ENCODE measurements around the gene GLS. TPM values are rescaled to one million over a fixed set of nuclear protein-coding genes. Genes with fewer than 3 reads are reported as not detected.

GLS gene
- total and polyA plus RNA-seq, 2 donors (not counting 3 experiments of a cell fraction or from before 2014, with no cell fraction given), result 49.0 to 183 TPM

GRCh38 chr2:191012845-191013681 lies 132.4 kb downstream of the GLS start:
- dilution Hi-C loops (cut with MboI; ENCODE audit: extremely low pct_ligation_motif_present, low sequenced_read_pairs), result no loop called here
- intact Hi-C loops (cut with micrococcal nuclease), result loop anchor here (1.0 to 5.0 kb wide), 3 partner anchors 8 to 66 kb away; no protein-coding TSS in a partner anchor
- H3K4me3 ChIP-seq (replicated peaks in 1 of 3; ENCODE audit: insufficient read depth in 1 of 3, low read depth in 1 of 3, low read length in 3 of 3), result peak overlapping the region; percentile 50 to 94 (median 78)
- peak overlapping the region; percentile 74 for H3K9ac ChIP-seq (replicated peaks; ENCODE audit: extremely low read depth, insufficient read depth, low read length)
- H3K27ac ChIP-seq (ENCODE audit: insufficient read depth, low read depth, low read length), result peak overlapping the region; percentile 36
- no TSS peak for BruUV-seq (replicated peaks)
- peaks cover 2 to 3% of the 10 kb centered on the region in 2 experiments for H3K36me3 ChIP-seq (ENCODE audit: control insufficient read depth in 2 of 2, extremely low read depth in 1 of 2, insufficient read depth in 2 of 2, low read length in 2 of 2)
- DNase-seq (ENCODE audit: low read depth, low spot score) (no peak), FAIRE-seq (no peak)
- H4K20me1 ChIP-seq (replicated peaks; ENCODE audit: control insufficient read depth, extremely low read depth, insufficient read depth, low read length), result no peaks in the 10 kb centered on the region
- TF ChIP-seq MYC (IDR thresholded peaks at IDR 0.05; ENCODE audit: low read depth, low read length) (no peak), CTCF (IDR thresholded peaks at IDR 0.05; ENCODE audit: extremely low read depth in 1 of 2, insufficient read depth in 1 of 2, low read depth in 1 of 2, low read length in 2 of 2) (no peak)
- H3K4me2 ChIP-seq (ENCODE audit: insufficient read depth, low read length), result peak overlapping the region; percentile 90
- H2AFZ ChIP-seq (ENCODE audit: low read depth, low read length), result peak overlapping the region; percentile 68
- H3K4me1 ChIP-seq (ENCODE audit: control insufficient read depth, extremely low read depth, insufficient read depth, low read length), result peaks cover 16% of the 10 kb centered on the region
- peaks cover 21% of the 10 kb centered on the region for H3K79me2 ChIP-seq (ENCODE audit: control insufficient read depth, insufficient read depth, low read length)
- H3K27me3 ChIP-seq (ENCODE audit: control insufficient read depth in 2 of 2, insufficient read depth in 2 of 2, low read length in 2 of 2), result no peaks in the 10 kb centered on the region
- CTCF ChIA-PET, result interaction anchor here (0.9 to 1.3 kb wide), 3 partner anchors 13 to 67 kb away, joined by 3 to 4 read pairs (median 3); no protein-coding TSS in a partner anchor
- POLR2A ChIA-PET, result no interaction called here
- H3K9me1 ChIP-seq (replicated peaks; ENCODE audit: control insufficient read depth, extremely low read depth, insufficient read depth, low read length), result no peaks in the 10 kb centered on the region
- no peaks in the 10 kb centered on the region for H3K9me3 ChIP-seq (replicated peaks; ENCODE audit: control insufficient read depth, insufficient read depth, low read length)

DNA sequence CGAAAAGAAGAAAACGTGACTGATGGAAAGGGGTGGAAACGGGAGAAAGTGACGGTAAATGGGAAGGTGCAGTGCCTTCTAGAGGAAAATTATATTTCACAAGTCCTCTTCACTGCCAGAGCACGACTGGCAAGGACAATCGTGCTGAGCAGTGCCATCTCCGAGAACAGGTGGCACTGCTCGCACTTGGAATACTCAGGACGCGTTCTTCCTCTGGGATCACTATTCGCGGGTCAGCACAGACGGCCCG lies 133.0 kb downstream of the GLS start:
- Histone ChIP-seq H3K9me1 (replicated peaks; ENCODE audit: control insufficient read depth, extremely low read depth, insufficient read depth, low read length) (no peaks in the 10 kb centered on the region), H2AFZ (ENCODE audit: low read depth, low read length) (peak overlapping the region; percentile 68), H3K4me2 (ENCODE audit: insufficient read depth, low read length) (peak overlapping the region; percentile 90), H3K27ac (ENCODE audit: insufficient read depth, low read depth, low read length) (peak overlapping the region; percentile 36), H3K9ac (replicated peaks; ENCODE audit: extremely low read depth, insufficient read depth, low read length) (peak overlapping the region; percentile 74), H3K36me3 (ENCODE audit: control insufficient read depth in 2 of 2, extremely low read depth in 1 of 2, insufficient read depth in 2 of 2, low read length in 2 of 2) (peaks cover 0 to 2% of the 10 kb centered on the region in 2 experiments), H3K4me1 (ENCODE audit: control insufficient read depth, extremely low read depth, insufficient read depth, low read length) (peaks cover 16% of the 10 kb centered on the region), H4K20me1 (replicated peaks; ENCODE audit: control insufficient read depth, extremely low read depth, insufficient read depth, low read length) (no peaks in the 10 kb centered on the region), H3K79me2 (ENCODE audit: control insufficient read depth, insufficient read depth, low read length) (peaks cover 21% of the 10 kb centered on the region), H3K27me3 (ENCODE audit: control insufficient read depth in 2 of 2, insufficient read depth in 2 of 2, low read length in 2 of 2) (no peaks in the 10 kb centered on the region), H3K4me3 (replicated peaks in 1 of 3; ENCODE audit: insufficient read depth in 1 of 3, low read depth in 1 of 3, low read length in 3 of 3) (peak overlapping the region; percentile 50 to 94 (median 78)), H3K9me3 (replicated peaks; ENCODE audit: control insufficient read depth, insufficient read depth, low read length) (no peaks in the 10 kb centered on the region)
- FAIRE-seq (no peak), DNase-seq (ENCODE audit: low read depth, low spot score) (no peak)
- ChIA-PET CTCF (interaction anchor here (1.8 kb wide), 1 partner anchor 142 kb away, joined by 7 read pairs; no protein-coding TSS in a partner anchor), POLR2A (interaction anchor here (0.6 kb wide), 1 partner anchor 132 kb away, joined by 3 read pairs; no protein-coding TSS in a partner anchor)
- peak; percentile 3 for TF ChIP-seq POLR2A (IDR thresholded peaks at IDR 0.05; ENCODE audit: low read depth, low read length)
- TF ChIP-seq EZH2 (IDR thresholded peaks at IDR 0.05; ENCODE audit: borderline replicate concordance, low read depth, low read length, severe bottlenecking), result no peak
- TF ChIP-seq JUN (IDR thresholded peaks at IDR 0.05; ENCODE audit: borderline replicate concordance, insufficient read depth, insufficient read length, low read depth), result no peak
- no peak for TF ChIP-seq GATA2 (IDR thresholded peaks at IDR 0.05; ENCODE audit: insufficient read depth, insufficient read length, low read depth, low read length)
- no peak for TF ChIP-seq MYC (IDR thresholded peaks at IDR 0.05; ENCODE audit: low read depth, low read length)
- TSS peak; percentile 59 for BruUV-seq (replicated peaks)
- intact Hi-C loops (cut with micrococcal nuclease) (loop anchor here (1.0 to 5.0 kb wide), 3 partner anchors 8 to 66 kb away; no protein-coding TSS in a partner anchor), dilution Hi-C loops (cut with MboI; ENCODE audit: extremely low pct_ligation_motif_present, low sequenced_read_pairs) (no loop called here)

All from endothelial cell of umbilical vein (primary cell).